ENCODE data around the gene CIB4. TPM values are rescaled to one million over a fixed set of nuclear protein-coding genes. Genes with fewer than 3 reads are reported as not detected.

CIB4 gene
- total RNA-seq, 4 donors from 2014 or later, result not detected

DNA sequence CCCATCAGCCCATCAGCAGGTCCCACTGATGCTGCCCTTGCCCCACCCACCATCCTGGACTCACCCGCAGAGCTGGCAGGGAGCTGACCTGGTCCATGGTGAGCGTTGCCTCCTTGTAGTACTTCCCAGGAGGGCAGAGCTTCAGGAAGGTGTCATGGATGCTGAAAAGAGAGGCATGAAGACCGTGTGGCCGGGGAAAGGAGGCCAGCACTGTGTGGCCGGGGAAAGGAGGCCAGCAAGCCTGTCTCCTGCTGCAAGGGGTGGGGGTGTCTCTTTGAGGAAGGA is 11.9 kb downstream of the CIB4 start:
- DNase-seq, result no peak
- H3K27me3 ChIP-seq, result no peaks in the 10 kb centered on the region
- no peaks in the 10 kb centered on the region for H3K4me1 ChIP-seq
- WGBS, 2 donors (ENCODE audit: low coverage in 1 of 2), result 70% methylated on average over 5 of the region's 5 CpGs; no CpG with 5 or more reads in 1 of the 2 donors
- in situ Hi-C loops (cut with MboI; ENCODE audit: low pct_ligation_motif_present in 1 of 4, low pct_unique_long_range_greater_than_20kb in 1 of 4, low sequenced_read_pairs in 3 of 4), result no loop called here
- no peak overlapping the region for H3K27ac ChIP-seq
- no peaks in the 10 kb centered on the region for H3K9me3 ChIP-seq
- no peaks in the 10 kb centered on the region for H3K36me3 ChIP-seq
- intact Hi-C loops (cut with DNase I; ENCODE audit: low total_unique reads), result no loop called here
- no peak overlapping the region for H3K4me3 ChIP-seq
- TF ChIP-seq, protein P1, sequence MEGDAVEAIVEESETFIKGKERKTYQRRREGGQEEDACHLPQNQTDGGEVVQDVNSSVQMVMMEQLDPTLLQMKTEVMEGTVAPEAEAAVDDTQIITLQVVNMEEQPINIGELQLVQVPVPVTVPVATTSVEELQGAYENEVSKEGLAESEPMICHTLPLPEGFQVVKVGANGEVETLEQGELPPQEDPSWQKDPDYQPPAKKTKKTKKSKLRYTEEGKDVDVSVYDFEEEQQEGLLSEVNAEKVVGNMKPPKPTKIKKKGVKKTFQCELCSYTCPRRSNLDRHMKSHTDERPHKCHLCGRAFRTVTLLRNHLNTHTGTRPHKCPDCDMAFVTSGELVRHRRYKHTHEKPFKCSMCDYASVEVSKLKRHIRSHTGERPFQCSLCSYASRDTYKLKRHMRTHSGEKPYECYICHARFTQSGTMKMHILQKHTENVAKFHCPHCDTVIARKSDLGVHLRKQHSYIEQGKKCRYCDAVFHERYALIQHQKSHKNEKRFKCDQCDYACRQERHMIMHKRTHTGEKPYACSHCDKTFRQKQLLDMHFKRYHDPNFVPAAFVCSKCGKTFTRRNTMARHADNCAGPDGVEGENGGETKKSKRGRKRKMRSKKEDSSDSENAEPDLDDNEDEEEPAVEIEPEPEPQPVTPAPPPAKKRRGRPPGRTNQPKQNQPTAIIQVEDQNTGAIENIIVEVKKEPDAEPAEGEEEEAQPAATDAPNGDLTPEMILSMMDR (IDR thresholded peaks at IDR 0.05), result no peak
- TF ChIP-seq EP300 (IDR thresholded peaks at IDR 0.05; ENCODE audit: low read depth), result no peak
- TF ChIP-seq POLR2AphosphoS5 (IDR thresholded peaks at IDR 0.05), result no peak
- TF ChIP-seq POLR2A (IDR thresholded peaks at IDR 0.05), result no peak

DNA sequence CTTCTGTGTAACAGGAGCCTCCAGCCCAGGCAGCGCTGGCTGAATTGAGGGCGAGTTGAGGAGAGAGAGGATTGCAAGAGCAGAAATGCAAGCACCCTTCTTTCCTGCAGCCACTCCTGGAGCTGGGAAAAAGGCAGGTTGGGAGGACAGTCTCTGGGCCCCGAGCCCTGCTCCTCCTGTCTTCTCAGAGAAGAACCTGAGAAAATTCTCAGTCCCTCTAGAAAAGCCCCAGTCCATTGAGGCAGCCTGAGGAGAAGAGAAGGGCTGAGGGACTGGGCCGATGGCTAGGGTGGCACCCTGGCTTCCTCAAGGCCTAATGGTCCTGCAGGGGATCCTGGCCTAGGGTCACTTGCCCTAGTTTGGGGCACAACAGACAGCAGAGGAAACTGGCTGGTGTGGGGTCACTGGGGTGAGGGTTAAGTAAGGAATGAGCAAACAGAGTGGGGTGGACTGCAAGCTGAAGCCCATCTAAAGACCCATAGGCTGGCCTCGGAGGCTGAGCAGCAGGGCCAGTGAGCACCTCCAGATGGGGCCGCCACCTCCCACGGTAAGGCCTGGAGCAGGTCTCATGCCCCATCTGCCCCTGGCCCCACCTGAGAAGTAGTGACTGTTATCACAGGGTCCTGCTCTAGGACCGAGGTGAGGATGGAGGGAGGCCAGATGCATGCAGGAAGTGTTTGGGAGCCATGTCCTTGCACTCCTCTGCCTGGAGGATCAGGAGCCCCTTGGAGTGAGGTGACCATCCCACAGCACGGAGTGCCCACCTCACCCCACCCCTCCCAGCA is 12.4 kb downstream of the CIB4 start:
- in situ Hi-C loops (cut with MboI; ENCODE audit: low pct_ligation_motif_present in 1 of 4, low pct_unique_long_range_greater_than_20kb in 1 of 4, low sequenced_read_pairs in 3 of 4) (no loop called here), intact Hi-C loops (cut with DNase I; ENCODE audit: low total_unique reads) (no loop called here)
- Histone ChIP-seq H3K4me1 (peaks cover 0 to 2% (median 0%) of the 10 kb centered on the region in 4 donors), H3K27me3 (no peaks in the 10 kb centered on the region), H3K4me3 (no peak overlapping the region), H3K9me3 (no peaks in the 10 kb centered on the region), H3K36me3 (no peaks in the 10 kb centered on the region), H3K27ac (no peak overlapping the region)
- no peak for DNase-seq
- WGBS, 2 donors (ENCODE audit: low coverage in 1 of 2), result 53 to 77% methylated on average over 2 to 9 of the region's 9 CpGs
- TF ChIP-seq EP300 (IDR thresholded peaks at IDR 0.05; ENCODE audit: low read depth), result no peak

DNA sequence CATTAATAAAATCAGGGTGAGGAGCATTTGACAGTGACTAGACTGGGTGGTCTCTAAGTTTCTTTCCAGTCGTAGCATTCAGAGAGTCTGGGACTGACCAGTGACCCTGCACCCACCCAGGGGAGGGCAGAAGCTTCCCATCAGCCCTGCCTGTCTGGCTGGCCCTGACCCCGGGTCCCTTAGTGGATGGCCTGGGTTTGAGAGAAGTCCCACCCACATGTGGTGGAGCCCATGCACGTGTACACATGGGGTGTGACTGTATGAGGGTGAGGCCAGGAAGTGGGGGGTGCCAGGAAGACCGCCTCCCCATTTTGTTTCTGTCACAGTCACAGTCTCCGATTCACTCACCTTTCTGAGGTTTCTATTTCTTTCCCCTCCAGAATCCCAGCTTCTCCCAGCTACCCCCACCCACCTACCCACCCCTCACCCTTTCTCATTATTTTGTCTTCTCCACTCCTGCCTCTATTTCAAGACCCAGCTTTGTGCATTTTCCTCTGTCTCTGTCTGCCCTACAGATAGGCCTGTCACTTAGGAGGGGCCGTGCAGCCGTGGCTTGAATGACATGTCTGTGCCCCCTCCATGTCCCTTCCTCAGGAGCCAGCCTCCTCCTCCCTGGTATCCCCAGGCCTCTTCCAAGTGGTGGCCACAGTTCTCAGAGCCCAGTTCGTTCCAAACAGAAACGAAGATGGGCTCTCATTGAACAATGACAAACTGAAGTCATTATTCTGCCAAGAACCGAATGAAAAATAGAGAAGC is 13.6 kb downstream of the CIB4 start:
- Histone ChIP-seq H3K4me3 (no peak overlapping the region), H3K27me3 (no peaks in the 10 kb centered on the region), H3K4me1 (peaks cover 0 to 4% (median 0%) of the 10 kb centered on the region in 4 donors), H3K27ac (no peak overlapping the region), H3K9me3 (no peaks in the 10 kb centered on the region), H3K36me3 (no peaks in the 10 kb centered on the region)
- no peak for TF ChIP-seq EP300 (IDR thresholded peaks at IDR 0.05; ENCODE audit: low read depth)
- no peak for TF ChIP-seq POLR2A (IDR thresholded peaks at IDR 0.05)
- no peak for TF ChIP-seq POLR2AphosphoS5 (IDR thresholded peaks at IDR 0.05)
- TF ChIP-seq, protein P1 (IDR thresholded peaks at IDR 0.05), result no peak
- DNase-seq, result no peak
- in situ Hi-C loops (cut with MboI; ENCODE audit: low pct_ligation_motif_present in 1 of 4, low pct_unique_long_range_greater_than_20kb in 1 of 4, low sequenced_read_pairs in 3 of 4) (no loop called here), intact Hi-C loops (cut with DNase I; ENCODE audit: low total_unique reads) (no loop called here)
- WGBS, 2 donors (ENCODE audit: low coverage in 1 of 2), result 71 to 97% methylated on average over 5 to 10 of the region's 10 CpGs

DNA sequence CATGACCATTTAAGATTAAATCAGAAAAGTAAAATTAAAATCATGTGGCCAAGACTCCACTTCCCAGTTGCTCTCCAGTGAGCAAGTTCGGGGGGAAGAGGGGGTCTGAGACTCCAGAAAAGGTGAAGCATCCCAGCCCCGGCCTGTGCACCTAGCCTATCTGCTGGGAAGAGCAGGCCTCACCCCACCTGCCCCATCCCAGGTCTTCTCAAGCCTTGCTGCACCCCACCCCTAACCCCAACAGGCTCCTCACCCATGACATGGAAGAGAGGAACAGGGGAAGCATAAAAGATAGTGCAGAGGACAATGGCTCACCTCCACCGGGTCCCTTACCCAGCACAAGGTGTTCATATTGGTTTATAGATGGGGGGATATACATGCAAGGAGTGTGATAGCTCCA is 14.6 kb downstream of the CIB4 start:
- DNase-seq, result no peak
- intact Hi-C loops (cut with DNase I; ENCODE audit: low total_unique reads) (no loop called here), in situ Hi-C loops (cut with MboI; ENCODE audit: low pct_ligation_motif_present in 1 of 4, low pct_unique_long_range_greater_than_20kb in 1 of 4, low sequenced_read_pairs in 3 of 4) (no loop called here)
- TF ChIP-seq POLR2A (IDR thresholded peaks at IDR 0.05), result no peak
- no peak for TF ChIP-seq POLR2AphosphoS5 (IDR thresholded peaks at IDR 0.05)
- TF ChIP-seq, protein P1 (IDR thresholded peaks at IDR 0.05), result no peak
- no peak for TF ChIP-seq EP300 (IDR thresholded peaks at IDR 0.05; ENCODE audit: low read depth)
- H3K36me3 ChIP-seq, result no peaks in the 10 kb centered on the region
- H3K4me3 ChIP-seq, result no peak overlapping the region
- H3K9me3 ChIP-seq, result no peaks in the 10 kb centered on the region
- 63 to 98% methylated on average over 1 to 3 of the region's 3 CpGs for WGBS, 2 donors (ENCODE audit: low coverage in 1 of 2)
- H3K27ac ChIP-seq, result no peak overlapping the region
- no peaks in the 10 kb centered on the region for H3K27me3 ChIP-seq
- peaks cover 0 to 4% (median 0%) of the 10 kb centered on the region in 4 donors for H3K4me1 ChIP-seq

Measured in transverse colon (tissue), 4 donors.